Ascending aorta (tissue), 2 donors: ENCODE data around the gene KCNE2. TPM values are rescaled to one million over a fixed set of nuclear protein-coding genes. Genes with fewer than 3 reads are reported as not detected.

Experiments
- DNase-seq, 2 donors: peaks; one replicate each; pipeline ENCODE4 v3.0.0-alpha.2; 2019; ENCODE audit warnings: low spot score in 2 of 2
- H3K27ac ChIP-seq, 2 donors: fragments of 200-600 bp; sonication (generic); one replicate each; pipeline ENCODE4 v1.5.1; 2016 to 2017; ENCODE audit warnings: mild to moderate bottlenecking in 1 of 2
- H3K27me3 ChIP-seq: fragments of 200-600 bp; sonication (generic); one replicate; pipeline ENCODE4 v1.5.1; 2017
- H3K36me3 ChIP-seq, 2 donors: fragments of 200-600 bp; sonication (generic); one replicate each; pipeline ENCODE4 v1.5.1; 2016
- H3K4me1 ChIP-seq, 2 donors: fragments of 200-600 bp; sonication (generic); one replicate each; pipeline ENCODE4 v1.5.1; 2016 to 2017; ENCODE audit warnings: mild to moderate bottlenecking in 1 of 2
- H3K4me3 ChIP-seq, 2 donors: fragments of 200-600 bp; sonication (generic); one replicate each; pipeline ENCODE4 v1.5.1; 2016 to 2017; ENCODE audit warnings: mild to moderate bottlenecking in 1 of 2
- H3K9me3 ChIP-seq, 2 donors: fragments of 200-600 bp; sonication (generic); one replicate each; pipeline ENCODE4 v1.5.1; 2016
- CTCF ChIP-seq, 3 experiments: fragments of 200-600 bp in 2 of 3; fragments of 450-650 bp in 1 of 3; sonication (generic) in 2 of 3; IDR thresholded peaks; one replicate each; pipeline ENCODE4 v1.5.1; 2016 to 2019; ENCODE audit warnings: antibody characterized with exemption in 3 of 3, mild to moderate bottlenecking in 1 of 3, moderate library complexity in 1 of 3
- intact Hi-C: fragments of 100-400 bp; cut with DNase I; formaldehyde crosslinking; loops from one replicate; pipeline ENCODE4 v1.15.1; 2023
- total RNA-seq: library from RNA; depleted of rRNA; stranded (reverse); fragments of >200 nt; gene quantifications from one replicate; pipeline ENCODE4 v1.1.0, GENCODE V29; 2016

KCNE2 gene
- total RNA-seq, 1 donor from 2014 or later, result not detected

DNA sequence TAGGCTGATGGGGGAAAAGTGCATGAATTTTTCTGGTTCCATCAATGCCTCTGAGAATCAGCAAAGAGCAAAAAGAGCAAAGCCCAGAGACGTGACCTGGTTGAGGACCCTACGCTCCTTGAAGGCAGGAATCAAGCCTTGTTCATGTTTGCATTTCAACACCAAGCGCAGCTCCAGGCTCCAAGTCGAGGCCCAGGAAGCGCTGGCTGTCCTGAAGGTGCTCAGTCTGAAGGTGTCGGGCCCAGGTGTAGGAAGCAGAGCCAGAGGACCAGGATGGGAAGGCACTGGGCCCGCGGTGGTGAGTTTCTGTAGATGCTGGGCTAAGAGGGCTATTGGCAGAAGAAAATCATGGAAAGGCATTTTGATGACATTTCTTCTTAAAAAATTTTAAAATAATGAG, 25.6 kb upstream of the KCNE2 start:
- no peak for TF ChIP-seq CTCF (IDR thresholded peaks at IDR 0.05)
- H3K27ac ChIP-seq, result peak overlapping the region; percentile 78 to 80
- H3K27me3 ChIP-seq, result no peaks in the 10 kb centered on the region
- no peak for DNase-seq
- intact Hi-C loops, result loop anchor here (10.0 kb wide), 1 partner anchor 403 kb away; no protein-coding TSS in a partner anchor
- no peaks in the 10 kb centered on the region for H3K36me3 ChIP-seq
- no peaks in the 10 kb centered on the region for H3K9me3 ChIP-seq
- no peak overlapping the region for H3K4me3 ChIP-seq
- peaks cover 14 to 47% of the 10 kb centered on the region in 2 donors for H3K4me1 ChIP-seq

- Histone ChIP-seq H3K4me1 (peaks cover 14 to 44% of the 10 kb centered on the region in 2 donors), H3K27me3 (no peaks in the 10 kb centered on the region), H3K36me3 (no peaks in the 10 kb centered on the region), H3K4me3 (no peak overlapping the region), H3K9me3 (no peaks in the 10 kb centered on the region), H3K27ac (peak overlapping the region; percentile 50 to 78)
- DNase-seq, result no peak
- TF ChIP-seq CTCF (IDR thresholded peaks at IDR 0.05), result no peak
- intact Hi-C loops, result no loop called here
Measured at GRCh38 chr21:34340061-34340460, 23.7 kb upstream of the KCNE2 start.

- intact Hi-C loops, result no loop called here
- no peak for DNase-seq
- TF ChIP-seq CTCF (IDR thresholded peaks at IDR 0.05), result no peak
Measured at GRCh38 chr21:34342476-34342875, 21.3 kb upstream of the KCNE2 start.

GRCh38 chr21:34343347-34343746, 20.5 kb upstream of the KCNE2 start:
- no peaks in the 10 kb centered on the region for H3K36me3 ChIP-seq
- no peak overlapping the region for H3K4me3 ChIP-seq
- peak in 1 of 2 donors; percentile 31 for DNase-seq
- H3K9me3 ChIP-seq, result no peaks in the 10 kb centered on the region
- intact Hi-C loops, result no loop called here
- no peak for TF ChIP-seq CTCF (IDR thresholded peaks at IDR 0.05)
- no peaks in the 10 kb centered on the region for H3K27me3 ChIP-seq
- H3K27ac ChIP-seq, result peak overlapping the region in 1 of 2 donors; percentile 70
- H3K4me1 ChIP-seq, result peaks cover 4 to 39% of the 10 kb centered on the region in 2 donors

More at GRCh38 chr21:34342476-34342875, 21.3 kb upstream of the KCNE2 start:
- no peaks in the 10 kb centered on the region for H3K27me3 ChIP-seq
- H3K9me3 ChIP-seq, result no peaks in the 10 kb centered on the region
- H3K36me3 ChIP-seq, result no peaks in the 10 kb centered on the region
- H3K27ac ChIP-seq, result no peak overlapping the region
- peaks cover 11 to 45% of the 10 kb centered on the region in 2 donors for H3K4me1 ChIP-seq
- H3K4me3 ChIP-seq, result no peak overlapping the region

DNA sequence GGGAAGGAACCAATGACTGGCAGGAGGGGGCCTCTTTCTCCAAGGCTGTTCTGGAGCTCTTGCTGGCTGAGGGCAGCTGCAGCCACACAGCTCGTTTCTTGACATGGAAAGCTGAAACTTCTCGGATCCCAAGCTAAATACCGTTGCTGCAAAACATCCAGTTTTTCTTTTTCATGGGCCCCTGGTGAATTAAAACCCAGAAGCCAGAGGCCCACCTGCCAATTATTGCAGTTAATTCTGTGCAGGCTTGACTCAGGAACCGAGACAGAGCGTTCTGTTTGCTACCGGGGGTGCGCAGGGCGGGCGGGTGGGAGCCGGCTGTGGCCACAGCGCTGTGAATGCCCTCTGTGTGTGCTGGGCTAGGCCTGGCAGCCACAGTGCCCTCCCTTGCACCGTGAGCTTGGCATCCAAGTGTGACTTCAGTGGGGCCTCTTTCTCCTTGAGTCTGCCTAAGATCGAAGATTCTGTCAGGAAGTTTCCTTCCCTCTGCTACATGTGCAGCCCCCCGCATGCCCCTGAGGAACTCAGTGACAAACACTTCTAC, 19.9 kb upstream of the KCNE2 start:
- no peaks in the 10 kb centered on the region for H3K36me3 ChIP-seq
- peaks cover 3 to 33% of the 10 kb centered on the region in 2 donors for H3K4me1 ChIP-seq
- TF ChIP-seq CTCF (IDR thresholded peaks at IDR 0.05), result no peak
- no peaks in the 10 kb centered on the region for H3K27me3 ChIP-seq
- H3K4me3 ChIP-seq, result no peak overlapping the region
- H3K27ac ChIP-seq, result peak overlapping the region; percentile 66 to 70
- intact Hi-C loops, result no loop called here
- peak in 1 of 2 donors; percentile 16 for DNase-seq
- H3K9me3 ChIP-seq, result no peaks in the 10 kb centered on the region
